Astrocyte (in vitro differentiated cells and primary cell): ENCODE results near the gene ZMYND8. TPM values are rescaled to one million over a fixed set of nuclear protein-coding genes. Genes with fewer than 3 reads are reported as not detected.
A peak's percentile ranks its signal among the peaks of the same experiment; 100 is the strongest.

Experiments
- DNase-seq: peaks from one replicate; pipeline ENCODE4 v3.0.0-alpha.2; 2010; ENCODE audit warnings: low read depth
- FAIRE-seq: peaks from 2 replicates; lab custom pipeline; 2011; peaks lifted over from hg19 to GRCh38; lab: Jason Lieb, UNC
- H2AFZ ChIP-seq: 2 replicates; pipeline ENCODE4 v1.6.0; 2012; ENCODE audit warnings: low read depth, low read length, inconsistent platforms
- H3K27ac ChIP-seq: 2 replicates; pipeline ENCODE4 v1.5.1; 2011; ENCODE audit warnings: low read depth, low read length, inconsistent platforms
- H3K27me3 ChIP-seq: 2 replicates; pipeline ENCODE4 v1.6.0; 2011; ENCODE audit warnings: low read length, inconsistent platforms; ENCODE audit not compliant: insufficient read depth
- H3K36me3 ChIP-seq: 2 replicates; pipeline ENCODE4 v1.5.1; 2011; ENCODE audit warnings: low read length, inconsistent platforms; ENCODE audit not compliant: insufficient read depth
- H3K4me1 ChIP-seq: 2 replicates; pipeline ENCODE4 v1.5.1; 2011; ENCODE audit warnings: low read length, inconsistent platforms; ENCODE audit not compliant: insufficient read depth
- H3K4me2 ChIP-seq: 2 replicates; pipeline ENCODE4 v1.6.0; 2012; ENCODE audit warnings: low read length, inconsistent platforms
- H3K4me3 ChIP-seq: 2 replicates; pipeline ENCODE4 v1.5.1; 2011; ENCODE audit warnings: low read depth, mild to moderate bottlenecking, low read length, inconsistent platforms; ENCODE audit not compliant: insufficient read depth
- H3K79me2 ChIP-seq: 2 replicates; pipeline ENCODE4 v1.6.0; 2012; ENCODE audit warnings: mild to moderate bottlenecking, low read length, inconsistent platforms; ENCODE audit not compliant: insufficient read depth
- H3K9ac ChIP-seq: 2 replicates; pipeline ENCODE4 v1.6.0; 2012; ENCODE audit warnings: mild to moderate bottlenecking, low read length, inconsistent platforms
- H3K9me3 ChIP-seq: 2 replicates; pipeline ENCODE4 v1.5.1; 2012; ENCODE audit warnings: low read depth, mild to moderate bottlenecking, low read length, inconsistent platforms; ENCODE audit not compliant: insufficient read depth
- H4K20me1 ChIP-seq: 2 replicates; pipeline ENCODE4 v1.6.0; 2012; ENCODE audit warnings: low read length, inconsistent platforms; ENCODE audit not compliant: insufficient read depth
- H3K27ac Mint-ChIP-seq: one replicate; pipeline ENCODE4 v1.8.0; 2021; ENCODE audit warnings: mild to moderate bottlenecking, mixed read lengths; ENCODE audit not compliant: unreplicated experiment
- H3K27me3 Mint-ChIP-seq: one replicate; pipeline ENCODE4 v1.8.0; 2021; ENCODE audit warnings: low read depth, mixed read lengths; ENCODE audit not compliant: unreplicated experiment
- H3K36me3 Mint-ChIP-seq: one replicate; pipeline ENCODE4 v1.8.0; 2021; ENCODE audit warnings: low read depth, mixed read lengths; ENCODE audit not compliant: unreplicated experiment
- H3K4me1 Mint-ChIP-seq: one replicate; pipeline ENCODE4 v1.8.0; 2021; ENCODE audit warnings: low read depth, mixed read lengths; ENCODE audit not compliant: unreplicated experiment
- H3K4me3 Mint-ChIP-seq: one replicate; pipeline ENCODE4 v1.8.0; 2021; ENCODE audit warnings: mild to moderate bottlenecking, moderate library complexity, mixed read lengths; ENCODE audit not compliant: unreplicated experiment
- H3K9me3 Mint-ChIP-seq: one replicate; pipeline ENCODE4 v1.8.0; 2021; ENCODE audit warnings: mild to moderate bottlenecking, mixed read lengths; ENCODE audit not compliant: unreplicated experiment
- CTCF ChIP-seq: IDR thresholded peaks from 2 replicates; pipeline ENCODE4 v1.5.1; 2011; ENCODE audit warnings: low read depth, mild to moderate bottlenecking, inconsistent platforms, low read length, moderate library complexity; ENCODE audit not compliant: insufficient read depth
- EZH2 ChIP-seq: IDR thresholded peaks from 2 replicates; pipeline ENCODE4 v1.6.1; 2012; ENCODE audit warnings: mild to moderate bottlenecking, low read length, inconsistent platforms; ENCODE audit not compliant: insufficient read depth
- total RNA-seq: library from RNA; stranded (reverse); gene quantifications from 2 replicates; pipeline ENCODE4 v1.2.1, GENCODE V29; 2021

The ZMYND8 gene
- total RNA-seq, 1 donor from 2014 or later: 45.8 TPM

DNA sequence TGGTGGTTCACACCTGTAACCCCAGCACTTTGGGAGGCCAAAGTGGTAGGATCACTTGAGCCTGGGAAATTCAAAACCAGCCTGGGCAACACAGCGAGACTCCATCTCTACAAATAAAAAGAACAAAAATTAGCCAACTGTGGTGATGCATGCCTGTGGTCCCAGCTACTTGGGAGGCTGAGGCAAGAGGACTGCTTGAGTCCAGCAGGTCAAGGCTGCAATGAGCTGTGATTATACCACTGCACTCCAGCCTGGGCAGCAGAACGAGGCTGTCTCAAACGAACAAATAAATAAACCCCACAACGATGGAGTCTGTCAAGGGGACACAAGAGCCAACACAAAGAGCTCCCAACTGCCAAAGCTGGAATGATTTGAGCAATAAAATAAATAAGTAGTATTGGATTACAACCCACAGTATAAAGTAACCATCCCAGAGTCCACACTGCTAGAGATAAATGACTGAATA is 13.5 kb downstream of the ZMYND8 start:
- H3K79me2 ChIP-seq: peaks cover 72% of the 10 kb centered on the region
- no peaks in the 10 kb centered on the region for H4K20me1 ChIP-seq
- H3K27ac ChIP-seq: no peak overlapping the region
- no peak overlapping the region for H2AFZ ChIP-seq
- Mint-ChIP-seq H3K36me3 (peaks cover 17% of the 10 kb centered on the region), H3K9me3 (no peaks in the 10 kb centered on the region), H3K4me1 (peaks cover 6% of the 10 kb centered on the region), H3K27ac (peak overlapping the region; percentile 69), H3K4me3 (no peak overlapping the region), H3K27me3 (no peaks in the 10 kb centered on the region)
- H3K36me3 ChIP-seq: peaks cover 6% of the 10 kb centered on the region
- no peaks in the 10 kb centered on the region for H3K9me3 ChIP-seq
- DNase-seq (no peak), FAIRE-seq (no peak)
- H3K4me1 ChIP-seq: peaks cover 8% of the 10 kb centered on the region
- no peaks in the 10 kb centered on the region for H3K27me3 ChIP-seq
- no peak overlapping the region for H3K4me2 ChIP-seq
- TF ChIP-seq CTCF (no peak), EZH2 (no peak)
- no peak overlapping the region for H3K9ac ChIP-seq
- H3K4me3 ChIP-seq: no peak overlapping the region

DNA sequence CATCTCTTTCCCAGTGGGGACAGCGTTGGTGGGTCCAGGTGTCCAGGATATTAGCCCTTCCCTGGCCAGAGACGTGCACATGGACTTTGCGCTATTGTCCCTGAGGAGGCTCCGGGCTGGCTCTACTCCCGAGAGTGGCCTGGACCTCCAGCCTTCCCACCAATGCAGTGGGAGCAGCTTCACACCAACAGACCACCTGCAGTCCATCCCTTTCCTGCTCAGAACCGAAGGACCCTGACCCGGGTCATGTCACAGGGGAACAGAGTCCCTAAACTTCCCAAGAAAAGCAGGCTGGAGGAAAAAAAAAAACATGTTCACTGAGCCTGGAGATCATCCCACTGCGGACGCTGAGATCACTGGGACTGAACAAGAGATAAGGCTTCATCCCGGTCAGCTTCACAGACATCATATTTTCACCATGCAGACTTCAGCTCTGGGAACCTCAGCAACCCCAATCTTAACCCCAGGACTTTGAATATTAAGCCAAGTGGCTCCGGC is 18.3 kb downstream of the ZMYND8 start:
- Histone ChIP-seq H3K9ac (no peak overlapping the region), H3K4me1 (peaks cover 25% of the 10 kb centered on the region), H3K79me2 (peaks cover 56% of the 10 kb centered on the region), H3K4me3 (no peak overlapping the region), H3K4me2 (no peak overlapping the region), H4K20me1 (no peaks in the 10 kb centered on the region), H3K27me3 (no peaks in the 10 kb centered on the region), H3K36me3 (no peaks in the 10 kb centered on the region), H3K9me3 (no peaks in the 10 kb centered on the region), H3K27ac (no peak overlapping the region), H2AFZ (no peak overlapping the region)
- no peaks in the 10 kb centered on the region for H3K9me3 Mint-ChIP-seq
- no peak for TF ChIP-seq EZH2
- TF ChIP-seq CTCF: no peak
- no peak for FAIRE-seq
- no peaks in the 10 kb centered on the region for H3K27me3 Mint-ChIP-seq
- peaks cover 29% of the 10 kb centered on the region for H3K4me1 Mint-ChIP-seq
- no peak overlapping the region for H3K4me3 Mint-ChIP-seq
- H3K36me3 Mint-ChIP-seq: peaks cover 13% of the 10 kb centered on the region
- DNase-seq: no peak
- peak overlapping the region; percentile 58 for H3K27ac Mint-ChIP-seq

DNA sequence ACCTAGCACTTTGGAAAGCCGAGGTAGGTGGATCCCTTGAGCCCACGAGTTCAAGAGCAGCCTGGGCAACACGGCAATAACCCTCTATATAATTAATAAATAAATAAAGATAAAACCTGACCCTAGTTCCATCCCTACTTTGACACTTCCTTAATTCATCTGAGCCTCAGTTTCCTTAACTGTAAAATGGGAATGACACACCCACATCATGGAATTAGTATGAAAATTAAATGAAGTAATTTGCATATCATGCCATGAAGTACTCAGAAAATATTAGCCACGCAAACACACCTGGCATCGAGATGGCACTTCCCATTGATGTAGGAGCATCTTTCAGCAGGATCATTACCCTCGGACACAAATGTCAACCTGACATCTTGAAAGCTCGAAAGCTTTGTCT is 19.1 kb downstream of the ZMYND8 start:
- H3K27me3 ChIP-seq: no peaks in the 10 kb centered on the region
- no peak overlapping the region for H3K4me2 ChIP-seq
- peaks cover 34% of the 10 kb centered on the region for H3K4me1 Mint-ChIP-seq
- H3K9me3 ChIP-seq: no peaks in the 10 kb centered on the region
- no peak overlapping the region for H3K4me3 Mint-ChIP-seq
- no peak overlapping the region for H3K4me3 ChIP-seq
- no peaks in the 10 kb centered on the region for H3K36me3 ChIP-seq
- no peak overlapping the region for H3K9ac ChIP-seq
- peaks cover 25% of the 10 kb centered on the region for H3K4me1 ChIP-seq
- no peak overlapping the region for H2AFZ ChIP-seq
- no peak overlapping the region for H3K27ac Mint-ChIP-seq
- FAIRE-seq (no peak), DNase-seq (no peak)
- TF ChIP-seq CTCF: no peak
- TF ChIP-seq EZH2: no peak
- peaks cover 11% of the 10 kb centered on the region for H3K36me3 Mint-ChIP-seq
- no peaks in the 10 kb centered on the region for H3K27me3 Mint-ChIP-seq
- peaks cover 56% of the 10 kb centered on the region for H3K79me2 ChIP-seq
- H4K20me1 ChIP-seq: no peaks in the 10 kb centered on the region
- no peaks in the 10 kb centered on the region for H3K9me3 Mint-ChIP-seq
- H3K27ac ChIP-seq: no peak overlapping the region
